SH-SY5Y (cell line): Measurements from ENCODE around the gene CHKA.

ENCODE experiments used
- GATA2 ChIP-seq: IDR thresholded peaks from 2 replicates; pipeline ENCODE4 v1.6.1; 2011; ENCODE audit warnings: mild to moderate bottlenecking, low read depth, low read length
- GATA3 ChIP-seq: IDR thresholded peaks from 2 replicates; pipeline ENCODE4 v1.6.1; 2011; ENCODE audit warnings: low read depth, mild to moderate bottlenecking, low read length, moderate library complexity

GRCh38 chr11:68167474-68167873, 46.3 kb upstream of the CHKA start:
- TF ChIP-seq GATA3 (no peak), GATA2 (no peak)
